ENCODE data around the gene ABHD6. TPM values are rescaled to one million over a fixed set of nuclear protein-coding genes. Genes with fewer than 3 reads are reported as not detected.

Gene ABHD6
- total RNA-seq, 1 donor from 2014 or later, result 6.1 TPM

DNA sequence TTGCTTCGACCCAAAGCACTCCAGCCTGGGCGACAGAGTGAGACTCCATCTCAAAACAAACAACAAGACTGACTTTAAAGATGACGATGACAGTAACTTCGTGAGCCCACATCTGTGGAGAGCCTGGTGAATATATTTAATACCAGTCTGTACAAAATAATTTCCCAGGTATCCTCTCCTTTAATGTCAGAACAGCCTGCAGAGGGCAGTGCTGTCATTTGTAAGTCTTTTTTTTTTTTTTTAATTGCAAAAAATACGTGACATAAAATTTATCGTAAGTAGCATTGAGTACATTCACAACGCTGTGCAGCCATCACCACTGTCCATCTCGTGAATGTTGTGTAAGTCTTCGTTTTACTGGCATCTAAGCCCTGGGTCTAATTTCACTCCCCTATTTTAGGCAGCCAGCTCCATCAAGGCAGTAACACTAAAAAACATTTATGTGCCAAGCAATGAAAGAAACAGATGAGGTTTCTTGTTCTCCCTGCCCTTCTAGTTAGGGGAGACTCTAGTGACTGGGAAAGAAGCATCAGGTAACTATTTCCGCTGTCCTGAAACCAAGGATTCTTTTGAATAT, 70.1 kb downstream of the ABHD6 start:
- peak; percentile 52 for DNase-seq (ENCODE audit: low read depth)

DNA sequence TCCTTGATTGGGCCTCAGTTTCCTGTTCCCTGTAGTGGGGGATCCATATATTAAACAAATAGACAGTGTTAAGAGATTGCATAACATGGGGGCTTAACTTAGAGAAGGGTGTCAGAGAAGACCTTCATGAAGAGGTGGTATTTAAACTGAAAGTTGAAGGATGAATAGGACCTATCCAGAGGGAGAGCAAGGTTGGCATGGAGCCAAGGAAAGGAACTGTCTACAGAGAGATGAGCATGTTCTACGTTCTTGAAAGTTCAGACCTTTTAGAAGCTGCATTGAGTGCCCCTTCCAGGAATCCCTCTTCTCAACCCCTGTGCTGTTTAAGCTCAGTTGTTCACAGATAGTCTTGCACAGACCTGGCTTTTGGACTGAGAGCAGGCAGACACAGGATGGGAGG, 71.1 kb downstream of the ABHD6 start:
- DNase-seq (ENCODE audit: low read depth), result no peak

DNA sequence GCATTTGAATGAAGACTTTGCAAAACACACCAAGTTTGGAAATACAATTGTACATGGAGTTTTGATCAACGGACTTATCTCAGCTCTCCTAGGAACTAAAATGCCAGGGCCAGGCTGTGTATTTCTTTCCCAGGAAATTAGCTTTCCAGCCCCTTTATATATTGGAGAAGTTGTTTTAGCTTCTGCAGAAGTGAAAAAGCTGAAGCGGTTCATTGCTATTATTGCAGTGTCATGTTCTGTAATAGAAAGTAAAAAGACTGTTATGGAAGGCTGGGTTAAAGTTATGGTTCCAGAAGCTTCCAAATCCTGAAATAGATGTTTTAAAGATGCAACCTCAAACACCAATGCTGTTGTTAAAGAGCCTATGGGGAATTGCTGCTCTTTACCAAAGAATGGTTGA, 80.2 kb downstream of the ABHD6 start:
- no peak for DNase-seq (ENCODE audit: low read depth)

DNA sequence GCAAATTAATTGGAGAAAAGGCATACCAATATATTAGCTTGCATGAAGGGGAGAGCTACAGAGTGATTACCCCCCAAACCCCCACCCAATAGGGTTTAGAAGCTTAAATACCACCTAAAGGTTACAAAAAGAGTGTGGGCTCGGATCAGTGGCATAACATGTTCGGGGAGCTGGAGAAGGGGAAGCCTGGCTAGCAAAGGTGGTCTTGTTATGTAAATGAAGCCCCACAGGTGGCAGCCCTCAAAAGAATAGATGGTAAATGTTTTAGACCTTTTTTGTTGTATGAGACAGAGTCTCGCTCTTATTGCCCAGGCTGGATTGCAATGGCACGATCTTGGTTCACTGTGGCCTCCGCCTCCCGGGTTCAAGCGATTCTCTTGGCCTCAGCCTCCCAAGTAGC, 84.2 kb downstream of the ABHD6 start:
- no peak for DNase-seq (ENCODE audit: low read depth)

DNA sequence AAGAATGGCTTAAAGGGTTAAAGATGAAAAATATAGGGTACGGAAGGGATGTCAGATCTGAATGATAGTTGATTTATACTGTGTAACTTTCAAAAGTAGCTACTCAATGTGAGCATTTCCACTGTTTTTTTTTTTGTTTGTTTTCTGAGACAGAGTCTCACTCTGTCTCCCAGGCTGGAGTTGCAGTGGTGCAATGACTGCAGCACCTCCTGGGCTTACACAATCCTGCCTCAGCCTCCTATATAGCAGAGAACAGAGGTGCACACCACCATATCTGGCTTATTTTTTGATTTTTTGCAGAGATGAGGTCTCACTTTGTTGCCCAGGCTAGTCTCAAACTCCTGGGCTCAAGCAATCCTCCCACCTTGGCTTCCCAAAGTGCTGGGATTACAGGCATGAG, 85.2 kb downstream of the ABHD6 start:
- no peak for DNase-seq (ENCODE audit: low read depth)

DNA sequence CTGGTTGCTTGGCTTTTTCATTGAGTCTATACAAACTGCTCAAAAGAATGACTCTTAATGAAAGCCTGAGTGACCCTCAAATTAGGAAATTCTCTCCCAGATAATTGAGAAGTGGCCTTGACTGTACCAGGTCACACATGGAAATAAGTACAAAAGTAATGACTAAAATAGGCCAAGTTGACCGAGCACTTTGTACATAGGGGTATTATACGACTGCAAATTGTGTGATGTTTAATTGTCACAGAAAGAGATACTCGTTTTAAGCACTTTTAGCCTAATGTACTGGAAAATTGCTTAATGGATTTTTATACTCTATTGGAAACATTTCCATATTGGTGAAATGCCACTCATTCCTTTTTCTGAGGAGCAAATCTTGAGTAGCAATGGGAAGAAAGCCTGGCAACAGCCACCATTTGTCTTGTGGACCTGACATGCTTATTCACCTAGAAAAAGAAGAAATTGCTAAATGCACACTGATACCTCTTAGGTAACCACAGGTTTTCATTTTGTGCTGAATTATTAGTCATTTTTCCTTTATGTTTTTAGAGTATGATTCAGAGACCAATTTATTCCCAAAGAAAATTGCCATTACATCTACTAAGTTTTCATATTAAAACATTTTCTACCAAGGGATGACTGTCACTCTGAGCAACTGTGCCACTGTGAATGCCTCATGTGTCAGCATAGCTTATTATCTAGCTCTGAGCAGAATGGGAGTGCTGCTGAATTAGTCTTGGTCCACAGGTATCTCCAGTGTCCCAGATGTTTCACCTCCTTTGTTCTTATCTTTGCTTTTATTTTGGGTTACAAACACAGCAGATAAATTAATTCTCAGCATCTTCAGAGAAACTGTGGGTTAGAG, 86.2 kb downstream of the ABHD6 start:
- no peak for DNase-seq (ENCODE audit: low read depth)

DNA sequence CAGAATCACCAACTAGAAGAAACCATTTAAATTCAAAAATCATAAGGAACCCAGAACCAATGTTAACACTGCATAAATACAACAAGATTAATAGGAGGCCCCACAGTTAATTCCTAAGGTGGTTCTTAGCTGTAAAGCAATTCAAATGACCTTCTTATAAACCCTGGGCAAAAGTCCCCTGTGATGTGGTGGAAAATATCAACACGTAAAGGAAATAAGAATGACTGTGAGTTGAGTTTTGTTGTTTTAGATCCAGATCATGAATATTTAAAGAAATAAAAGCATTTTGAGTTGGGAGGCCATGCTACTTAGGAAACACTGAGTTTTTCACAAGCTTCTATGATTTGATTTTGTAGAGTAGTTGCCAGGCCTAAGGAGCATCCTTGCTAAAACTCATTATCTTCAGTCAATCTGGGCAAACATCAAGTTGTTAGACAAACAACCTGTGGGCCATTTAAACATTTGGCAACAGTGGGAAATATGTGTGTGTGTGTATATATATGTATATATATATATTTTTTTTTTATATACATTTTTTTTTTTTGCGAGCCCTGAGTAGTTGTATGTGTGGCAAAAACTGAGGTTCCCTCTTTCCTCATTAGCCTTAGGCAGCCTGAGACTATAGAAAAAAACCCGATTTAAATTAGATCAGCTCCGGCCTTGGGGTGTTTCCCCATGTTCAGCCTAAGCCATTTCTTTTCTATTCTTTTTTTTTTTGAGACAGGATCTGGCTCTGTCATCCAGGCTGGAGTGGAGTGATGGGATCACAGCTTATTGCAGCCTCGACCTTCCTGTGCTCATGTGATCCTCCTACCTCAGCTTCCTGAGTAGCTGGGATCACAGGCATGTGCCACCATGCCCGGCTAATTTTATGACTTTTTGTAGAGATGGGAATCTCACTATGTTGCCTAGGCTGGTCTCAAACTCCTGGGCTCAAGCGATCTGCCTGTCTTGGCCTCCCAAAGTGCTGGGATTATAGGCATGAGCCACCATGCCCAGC, 87.1 kb downstream of the ABHD6 start:
- DNase-seq (ENCODE audit: low read depth), result no peak

DNA sequence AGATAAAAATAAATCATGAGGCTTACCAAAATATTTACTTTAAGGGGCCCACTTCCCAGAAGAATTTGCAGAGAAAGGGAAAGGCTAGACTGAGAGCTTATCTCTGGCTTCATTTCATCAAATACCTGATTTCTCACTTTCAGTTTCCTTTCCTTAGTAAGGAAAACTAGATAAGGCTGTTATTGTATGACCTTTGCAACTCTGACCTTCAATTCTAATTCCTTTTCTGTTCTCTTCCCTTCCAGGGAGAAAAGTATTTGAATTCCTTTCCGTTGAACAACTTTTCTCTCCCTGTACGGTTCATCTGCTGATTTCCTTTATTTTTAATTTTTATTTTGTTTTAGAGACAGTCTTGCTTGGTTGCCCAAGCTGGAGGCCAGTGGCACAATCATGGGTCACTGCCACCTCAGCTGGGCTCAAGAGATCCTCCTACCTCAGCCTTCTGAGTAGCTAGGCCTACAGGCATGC, 88.0 kb downstream of the ABHD6 start:
- no peak for DNase-seq (ENCODE audit: low read depth)

DNA sequence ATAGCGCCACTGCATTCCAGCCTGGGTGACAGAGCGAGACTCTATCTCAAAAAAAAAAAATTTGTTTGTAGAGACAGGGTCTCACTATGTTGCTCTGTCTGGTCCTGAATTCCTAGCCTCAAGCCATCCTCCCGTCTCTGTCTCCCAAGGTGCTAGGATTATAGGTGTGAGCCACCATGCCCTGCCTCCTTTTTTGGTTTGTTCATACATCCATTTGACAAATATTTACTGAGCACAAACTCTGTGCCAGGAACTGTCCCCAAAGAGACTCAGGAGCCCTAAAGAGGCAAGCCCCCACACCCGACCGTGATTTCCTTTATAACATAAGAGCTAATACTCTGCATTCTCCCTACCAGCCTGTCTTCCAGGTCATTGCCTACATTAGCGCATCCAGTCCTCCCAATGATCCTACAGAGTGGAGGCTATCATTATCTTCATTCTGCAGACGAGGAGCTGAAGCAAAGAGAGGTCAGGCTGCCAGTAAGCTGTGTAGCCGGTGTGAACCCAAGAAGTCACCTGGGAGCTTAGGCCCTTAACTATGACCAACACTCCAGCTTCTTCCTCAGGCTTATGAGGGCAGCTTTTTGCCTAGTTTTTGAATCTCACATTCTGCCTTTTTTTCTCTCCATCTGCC, 88.8 kb downstream of the ABHD6 start:
- DNase-seq (ENCODE audit: low read depth), result no peak

DNA sequence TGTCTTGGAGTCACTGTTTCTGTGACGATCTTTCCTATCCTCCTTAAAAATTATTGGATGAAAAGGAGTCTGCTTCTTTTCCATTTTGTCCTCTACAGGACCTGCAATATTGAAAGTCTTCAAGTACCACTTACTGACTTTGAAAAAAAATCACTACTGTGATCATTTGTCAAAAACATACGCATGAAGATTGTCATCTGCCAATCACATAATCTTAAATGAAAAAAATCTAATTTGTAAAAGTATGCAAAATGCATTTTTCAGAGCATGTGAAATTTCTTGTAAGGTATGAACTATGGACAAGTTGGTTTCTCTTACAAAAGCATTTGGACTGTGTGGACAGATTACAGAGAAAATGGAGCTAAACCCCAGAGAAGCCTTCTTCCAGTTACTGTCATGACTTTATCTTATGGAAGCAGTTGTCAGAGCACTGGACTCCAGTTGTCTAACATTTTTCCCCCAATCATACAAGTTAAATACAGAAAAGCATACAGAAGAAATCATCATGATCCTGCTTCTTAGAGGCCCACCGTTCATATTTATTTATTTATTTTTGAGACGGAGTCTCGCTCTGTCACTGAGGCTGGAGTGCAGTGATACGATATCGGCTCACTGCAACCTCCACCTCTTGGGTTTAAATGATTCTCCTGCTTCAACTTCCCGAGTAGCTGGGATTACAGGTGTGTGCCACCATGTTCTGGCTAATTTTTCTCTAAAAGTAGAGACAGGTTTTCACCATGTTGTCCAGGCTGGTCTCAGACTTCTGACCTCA, 91.7 kb downstream of the ABHD6 start:
- DNase-seq (ENCODE audit: low read depth), result no peak

DNA sequence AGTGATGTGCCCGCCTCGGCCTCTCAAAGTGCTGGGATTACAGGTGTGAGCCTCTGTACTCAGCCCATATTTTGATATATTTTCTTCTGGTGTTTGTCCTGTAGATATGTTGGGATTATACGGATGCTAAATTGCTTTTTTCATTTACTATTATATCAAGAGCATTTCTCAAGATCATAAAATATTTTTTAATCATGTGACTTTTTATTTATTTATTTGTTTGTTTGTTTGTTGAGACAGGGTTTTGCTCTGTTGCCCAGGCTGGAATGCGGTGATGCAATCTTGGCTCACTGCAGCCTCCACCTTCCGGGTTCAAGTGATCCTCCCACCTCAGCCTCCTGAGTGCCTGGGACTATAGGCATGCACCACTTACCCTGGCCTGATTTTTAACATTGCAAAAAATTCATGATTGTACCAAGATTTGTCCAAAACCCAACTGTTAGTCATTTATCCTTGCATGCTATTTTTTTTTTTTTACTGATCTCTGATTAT, 92.4 kb downstream of the ABHD6 start:
- DNase-seq (ENCODE audit: low read depth), result no peak

DNA sequence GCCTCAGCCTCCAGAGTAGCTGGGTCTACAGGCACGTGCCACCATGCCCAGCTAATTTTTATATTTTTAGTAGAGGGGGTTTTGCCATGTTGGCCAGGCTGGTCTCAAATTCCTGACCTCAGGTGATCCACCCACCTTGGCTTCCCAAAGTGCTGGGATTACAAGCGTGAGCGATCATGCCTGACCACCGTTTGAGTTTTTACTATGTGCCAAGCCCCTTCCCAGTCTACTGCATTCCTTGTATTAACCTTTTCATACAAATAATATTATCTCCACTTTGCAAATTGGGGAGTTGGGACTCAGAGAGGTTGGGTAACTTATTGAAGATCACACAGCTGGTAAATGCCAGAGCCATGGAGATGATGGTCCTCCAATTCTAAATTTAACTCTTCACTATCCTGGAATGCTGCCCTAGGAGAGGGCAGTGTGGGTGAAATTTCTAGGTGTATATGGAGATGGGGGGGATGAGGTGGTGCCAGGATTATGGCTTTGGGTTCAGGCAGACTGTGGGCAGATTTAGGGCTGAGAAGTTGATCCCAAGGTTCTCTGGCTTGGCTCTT, 94.1 kb downstream of the ABHD6 start:
- DNase-seq (ENCODE audit: low read depth), result no peak

DNA sequence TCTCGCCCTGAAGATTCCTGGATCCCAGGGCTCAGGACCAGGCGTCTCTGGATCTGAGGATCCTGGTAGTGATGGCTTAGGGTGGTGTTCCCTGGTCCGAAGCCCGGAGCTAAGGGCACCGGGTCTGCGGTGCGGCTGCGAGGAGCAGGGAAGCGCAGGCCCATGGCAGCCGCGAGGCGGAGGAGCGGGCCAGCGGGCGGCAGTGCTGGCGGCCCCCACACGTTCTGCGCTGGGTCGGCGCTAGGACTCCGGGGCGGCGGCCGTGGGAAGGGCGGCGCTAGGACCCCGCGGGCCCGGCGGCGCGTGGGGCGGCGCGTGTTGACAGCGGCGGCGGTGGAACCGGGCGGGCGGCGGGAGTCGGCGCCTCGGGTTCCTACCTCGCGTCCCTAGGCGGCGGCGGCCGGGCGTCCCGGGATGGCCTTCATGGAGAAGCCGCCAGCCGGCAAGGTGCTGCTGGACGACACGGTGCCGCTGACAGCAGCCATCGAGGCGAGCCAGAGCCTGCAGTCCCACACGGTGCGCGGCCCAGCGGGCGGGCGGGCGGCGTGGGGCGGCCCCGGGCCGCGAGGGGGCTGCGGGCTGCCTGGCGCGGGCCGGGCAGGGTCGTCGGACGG, 95.1 kb downstream of the ABHD6 start, which contains the start of gene PXK:
PXK (plus strand) TSS at position 318 of the 614 bp plus-strand sequence; CDS start at position 415, 97 bp downstream.
- DNase-seq (ENCODE audit: low read depth), result peak; percentile 83

DNA sequence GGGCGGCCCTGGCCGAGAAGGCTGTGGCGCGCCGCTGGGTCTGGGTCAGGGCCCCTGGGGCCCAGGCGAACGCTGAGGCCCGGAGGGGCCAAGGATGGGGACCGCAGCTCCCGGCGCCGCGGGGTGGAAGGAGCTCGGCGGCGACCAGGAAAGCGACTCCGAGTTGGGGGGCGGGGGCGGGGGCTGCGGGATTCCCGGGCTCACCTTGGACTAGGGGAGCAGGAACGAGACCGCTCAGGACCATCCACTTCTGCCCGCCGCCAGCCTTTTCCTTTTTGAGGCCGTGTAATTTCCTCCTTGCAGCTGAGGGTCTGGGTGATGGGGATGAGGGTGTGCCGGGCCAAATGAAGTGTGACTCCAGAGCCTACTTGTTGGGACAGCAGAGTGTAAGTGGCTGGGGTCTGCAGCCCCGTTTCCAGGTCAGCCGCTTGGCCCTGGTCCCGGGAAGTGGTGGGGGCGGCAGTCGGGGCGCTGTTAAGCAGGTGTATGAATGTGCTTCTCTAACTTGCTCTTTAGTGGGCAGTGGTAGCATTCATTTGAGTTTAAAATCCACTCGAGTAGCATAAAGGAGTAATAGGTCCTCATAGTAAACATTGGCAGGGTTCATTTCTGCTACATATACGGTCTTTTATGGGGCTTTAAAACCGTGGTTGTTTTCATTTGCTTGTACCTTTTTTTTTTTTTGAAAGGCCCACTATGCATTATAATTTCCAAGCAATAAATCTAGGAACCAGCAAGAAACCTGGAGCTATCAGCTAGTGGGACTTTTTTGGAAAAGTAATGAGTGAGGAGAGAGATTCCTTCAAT, 95.8 kb downstream of the ABHD6 start:
- peak; percentile 30 for DNase-seq (ENCODE audit: low read depth)

DNA sequence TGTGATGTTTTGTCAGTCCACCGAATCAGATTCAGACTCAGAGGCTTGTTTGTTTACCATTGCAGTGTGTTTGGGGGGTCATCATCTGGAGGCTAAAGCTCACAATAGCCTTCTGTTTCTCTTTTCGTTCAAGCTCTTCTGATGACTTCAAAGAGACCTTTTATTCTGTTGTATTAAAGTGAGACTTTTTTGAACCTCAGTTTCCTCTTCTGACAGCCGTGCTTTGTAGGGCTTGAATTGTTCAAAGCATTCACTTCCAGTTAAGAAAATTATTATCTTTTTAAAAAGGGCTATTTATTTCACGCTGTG, 96.4 kb downstream of the ABHD6 start:
- DNase-seq (ENCODE audit: low read depth), result no peak

DNA sequence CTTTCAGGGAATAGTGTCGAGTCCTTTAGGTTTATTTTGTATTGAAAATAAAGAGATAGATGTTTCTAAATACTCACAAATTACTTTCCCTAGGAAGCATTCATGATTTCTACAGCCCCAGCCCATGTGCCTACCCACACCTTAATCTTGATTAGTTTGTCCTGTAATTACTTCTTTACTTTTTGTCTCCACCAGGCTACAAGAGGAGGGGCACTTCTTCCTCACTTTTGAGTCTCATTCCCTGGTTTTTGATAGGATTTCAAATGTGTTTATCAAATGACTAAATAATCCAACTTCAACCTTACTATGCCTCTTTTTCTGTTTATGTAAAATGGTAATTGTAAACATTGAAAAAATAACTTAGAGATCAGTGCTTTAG, 96.9 kb downstream of the ABHD6 start:
- no peak for DNase-seq (ENCODE audit: low read depth)

DNA sequence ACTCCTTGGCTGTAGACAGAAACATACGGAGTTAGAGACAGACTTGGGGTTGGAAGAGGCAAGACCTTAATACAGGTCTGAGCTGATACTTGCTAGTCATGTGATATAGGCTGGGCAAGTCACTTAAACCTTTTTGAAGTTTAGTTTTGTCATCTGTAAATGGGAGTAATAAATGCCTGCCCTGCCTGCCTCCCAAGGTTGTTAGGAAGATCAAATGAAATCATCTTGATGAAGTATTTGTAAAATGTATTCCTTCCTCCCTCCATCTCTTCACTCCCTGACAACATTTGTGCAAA, 98.0 kb downstream of the ABHD6 start:
- no peak for DNase-seq (ENCODE audit: low read depth)

DNA sequence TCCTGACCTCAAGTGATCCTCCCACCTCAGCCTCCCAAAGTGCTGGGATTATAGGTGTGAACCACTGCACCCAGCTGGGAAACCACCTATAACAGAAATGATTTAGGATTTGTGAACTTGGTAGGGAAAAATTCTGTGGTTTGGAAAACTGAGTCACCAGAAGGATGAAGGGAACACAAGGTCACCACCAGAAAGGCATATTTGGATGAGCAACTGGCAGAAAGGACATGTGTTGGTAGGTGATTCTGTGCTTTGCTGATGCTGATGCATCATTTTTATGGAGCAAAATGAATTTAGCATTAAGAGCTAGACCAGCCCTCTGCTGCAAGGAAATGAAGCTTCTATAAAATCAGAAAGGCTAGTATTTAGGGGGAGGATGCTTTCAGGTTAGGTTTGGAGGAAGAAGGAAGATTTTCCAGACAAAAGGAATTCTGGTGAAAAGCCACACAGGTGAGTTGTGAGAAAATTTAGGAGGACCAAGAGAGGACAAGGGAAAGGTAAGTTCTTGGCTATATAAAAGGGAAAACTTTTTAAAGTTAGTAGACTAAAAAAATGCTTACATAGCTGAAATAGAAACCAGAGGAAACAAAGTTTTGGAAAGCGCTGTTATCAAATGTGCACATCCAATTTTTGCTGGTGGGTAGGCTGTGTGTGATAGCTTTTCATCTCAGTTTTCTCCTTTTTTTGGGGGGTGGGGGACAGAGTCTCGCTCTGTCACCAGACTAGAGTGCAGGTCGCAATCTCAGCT, 98.7 kb downstream of the ABHD6 start:
- peak; percentile 50 for DNase-seq (ENCODE audit: low read depth)

Data from myocyte (in vitro differentiated cells).